CD4-positive, alpha-beta T cell (primary cell): ENCODE results near the gene CUL7. TPM values are rescaled to one million over a fixed set of nuclear protein-coding genes. Genes with fewer than 3 reads are reported as not detected.
A peak's percentile ranks its signal among the peaks of the same experiment; 100 is the strongest.

ENCODE experiments used
- ATAC-seq: fragments of 200-7000 bp; cut with Tn5 transposase; one replicate; pipeline ENCODE4 v1.10.0; 2022; ENCODE audit warnings: mild to moderate bottlenecking; ENCODE audit not compliant: poor library complexity
- CTCF ChIA-PET: fragments of 350-600 bp; sonication (Branson Sonifier 250); formaldehyde crosslinking; loops from one replicate; lab custom pipeline; 2021; ENCODE audit warnings: antibody characterized with exemption, inconsistent platforms; lab: Charles Lee
- POLR2A ChIA-PET: fragments of 350-600 bp; sonication (Branson Sonifier 250); formaldehyde crosslinking; loops from one replicate; lab custom pipeline; 2021; ENCODE audit warnings: antibody characterized with exemption, inconsistent platforms; lab: Charles Lee
- DNase-seq, 14 experiments: peaks; one replicate each; pipeline ENCODE4 v3.0.0-alpha.2; 2013 to 2020; ENCODE audit warnings: mixed read lengths in 2 of 14
- H3K27ac ChIP-seq, 2 donors: one replicate each; pipeline versions ENCODE4 v1.5.1 to v1.7.0; 2013; ENCODE audit warnings: low read length in 2 of 2, low read depth in 1 of 2, mild to moderate bottlenecking in 1 of 2
- H3K27me3 ChIP-seq, 2 experiments: 1 replicate in 1 of 2; 2 replicates in 1 of 2; pipeline versions ENCODE4 v1.6.1 to v1.7.0; 2013; ENCODE audit warnings: low read length in 2 of 2, control low read depth in 1 of 2, mild to moderate bottlenecking in 1 of 2, moderate library complexity in 1 of 2; ENCODE audit not compliant: insufficient read depth in 2 of 2, control insufficient read depth in 1 of 2
- H3K36me3 ChIP-seq: one replicate; pipeline ENCODE4 v1.6.1; 2013; ENCODE audit warnings: low read length, control low read depth; ENCODE audit not compliant: insufficient read depth
- H3K4me1 ChIP-seq: one replicate; pipeline ENCODE4 v1.6.1; 2013; ENCODE audit warnings: low read length, control low read depth; ENCODE audit not compliant: insufficient read depth
- H3K4me3 ChIP-seq: one replicate; pipeline ENCODE4 v1.5.1; 2013; ENCODE audit warnings: mild to moderate bottlenecking, low read length, moderate library complexity
- H3K9me3 ChIP-seq, 2 experiments: 1 replicate in 1 of 2; 2 replicates in 1 of 2; pipeline versions ENCODE4 v1.6.1 to v1.7.0; 2013; ENCODE audit warnings: low read length in 2 of 2, mild to moderate bottlenecking in 2 of 2, control low read depth in 1 of 2, moderate library complexity in 1 of 2; ENCODE audit not compliant: control insufficient read depth in 1 of 2, insufficient read depth in 1 of 2
- H3K27ac Mint-ChIP-seq: one replicate; pipeline ENCODE4 v1.8.0; 2020; ENCODE audit warnings: mixed read lengths
- H3K27me3 Mint-ChIP-seq: one replicate; pipeline ENCODE4 v1.8.0; 2021; ENCODE audit warnings: mixed read lengths
- H3K36me3 Mint-ChIP-seq: one replicate; pipeline ENCODE4 v1.8.0; 2021; ENCODE audit warnings: low read depth, mixed read lengths
- H3K4me1 Mint-ChIP-seq: one replicate; pipeline ENCODE4 v1.8.0; 2021; ENCODE audit warnings: low read depth, mixed read lengths
- H3K4me3 Mint-ChIP-seq: one replicate; pipeline ENCODE4 v1.8.0; 2020; ENCODE audit warnings: mild to moderate bottlenecking, mixed read lengths
- H3K9me3 Mint-ChIP-seq: one replicate; pipeline ENCODE4 v1.8.0; 2020; ENCODE audit warnings: mixed read lengths
- CTCF ChIP-seq: fragments of 200-600 bp; IDR thresholded peaks from one replicate; pipeline ENCODE4 v1.8.0; 2022; ENCODE audit warnings: antibody characterized with exemption, mild to moderate bottlenecking
- intact Hi-C, 2 experiments: fragments of 100-400 bp; cut with DNase I in 1 of 2; cut with micrococcal nuclease in 1 of 2; formaldehyde crosslinking; loops; one replicate each; pipeline versions ENCODE4 v1.15.1 to v1.9.0; 2023 to 2025; cut with DNase I, micrococcal nuclease
- total RNA-seq, 174 experiments: library from RNA in 2 of 174; stranded (reverse) in 2 of 174; gene quantifications; one replicate each; pipeline ENCODE4 v1.2.3 and lab custom pipeline; 2021 to 2026

The CUL7 gene
- total RNA-seq, 2 experiments from 2014 or later, result 5.9 to 6.9 TPM

GRCh38 chr6:43019152-43019551 lies 34.5 kb downstream of the CUL7 start:
- Histone ChIP-seq H3K4me1 (peaks cover 67% of the 10 kb centered on the region), H3K9me3 (no peaks in the 10 kb centered on the region), H3K27me3 (no peaks in the 10 kb centered on the region), H3K4me3 (no peak overlapping the region), H3K36me3 (peaks cover 40% of the 10 kb centered on the region), H3K27ac (no peak overlapping the region)
- H3K4me1 Mint-ChIP-seq, result peaks cover 48% of the 10 kb centered on the region
- ChIA-PET POLR2A (interaction anchor here (3.4 to 3.5 kb wide), 2 partner anchors 34 to 40 kb away, joined by 23 to 25 read pairs; partner anchors contain the start of genes CUL7 and PEX6), CTCF (no interaction called here)
- H3K4me3 Mint-ChIP-seq, result peak overlapping the region; percentile 86
- H3K27ac Mint-ChIP-seq, result peak overlapping the region; percentile 26
- ATAC-seq, result no peak
- peaks cover 56% of the 10 kb centered on the region for H3K36me3 Mint-ChIP-seq
- intact Hi-C loops, result no loop called here
- H3K9me3 Mint-ChIP-seq, result no peaks in the 10 kb centered on the region
- H3K27me3 Mint-ChIP-seq, result no peaks in the 10 kb centered on the region
- DNase-seq, result no peak
- no peak for TF ChIP-seq CTCF

GRCh38 chr6:43016943-43017334 lies 36.7 kb downstream of the CUL7 start:
- peak in 1 of 14 experiments; percentile 16 for DNase-seq

GRCh38 chr6:43016176-43016942 lies 37.3 kb downstream of the CUL7 start:
- Mint-ChIP-seq H3K4me1 (peaks cover 63% of the 10 kb centered on the region), H3K27ac (peak overlapping the region; percentile 53), H3K27me3 (no peaks in the 10 kb centered on the region), H3K4me3 (peak overlapping the region; percentile 56), H3K9me3 (no peaks in the 10 kb centered on the region), H3K36me3 (peaks cover 72% of the 10 kb centered on the region)
- H3K36me3 ChIP-seq, result peaks cover 46% of the 10 kb centered on the region
- ChIA-PET CTCF (interaction anchor here (0.6 to 1.7 kb wide), 2 partner anchors 37 to 128 kb away, joined by 3 to 7 read pairs; partner anchors contain the start of gene CUL7), POLR2A (interaction anchor here (1.2 to 3.9 kb wide), 3 partner anchors 32 to 87 kb away, joined by 5 to 37 read pairs (median 6); partner anchors contain the start of genes CNPY3, CUL7 and PPP2R5D)
- no peak overlapping the region for H3K27ac ChIP-seq
- intact Hi-C loops, result no loop called here
- ATAC-seq (no peak), DNase-seq (no peak)
- TF ChIP-seq CTCF, result no peak
- H3K27me3 ChIP-seq, result no peaks in the 10 kb centered on the region
- no peak overlapping the region for H3K4me3 ChIP-seq
- peaks cover 63% of the 10 kb centered on the region for H3K4me1 ChIP-seq
- H3K9me3 ChIP-seq, result no peaks in the 10 kb centered on the region

More at GRCh38 chr6:43016943-43017334, 36.7 kb downstream of the CUL7 start:
- Mint-ChIP-seq H3K4me1 (peaks cover 66% of the 10 kb centered on the region), H3K4me3 (peak overlapping the region; percentile 86), H3K9me3 (no peaks in the 10 kb centered on the region), H3K36me3 (peaks cover 72% of the 10 kb centered on the region), H3K27me3 (no peaks in the 10 kb centered on the region), H3K27ac (peak overlapping the region; percentile 53)
- ATAC-seq, result no peak
- intact Hi-C loops, result no loop called here
- Histone ChIP-seq H3K36me3 (peaks cover 41% of the 10 kb centered on the region), H3K27ac (no peak overlapping the region), H3K4me3 (no peak overlapping the region), H3K9me3 (no peaks in the 10 kb centered on the region), H3K27me3 (no peaks in the 10 kb centered on the region), H3K4me1 (peaks cover 61% of the 10 kb centered on the region)
- no peak for TF ChIP-seq CTCF
- CTCF ChIA-PET, result interaction anchor here (0.6 kb wide), 1 partner anchor 127 kb away, joined by 3 read pairs; no protein-coding TSS in a partner anchor
- POLR2A ChIA-PET, result interaction anchor here (1.2 to 3.9 kb wide), 3 partner anchors 33 to 87 kb away, joined by 5 to 37 read pairs (median 6); partner anchors contain the start of genes CNPY3, CUL7 and PPP2R5D
